ENCODE results near the gene TRIM26. TPM values are rescaled to one million over a fixed set of nuclear protein-coding genes. Genes with fewer than 3 reads are reported as not detected.
"Not testable (repeated sequence)": the region's sequence is repeated elsewhere in the genome, so short reads cannot be mapped to it uniquely, and the experiment has no call there.

TRIM26 gene
- total RNA-seq, 4 donors from 2014 or later, result 40.4 to 57.4 (median 50.7) TPM

- H3K4me3 ChIP-seq (ENCODE audit: low read depth, poor library complexity, severe bottlenecking), result no peak overlapping the region
- 90 to 91% methylated on average over 6 of the region's 6 CpGs for WGBS, 2 donors
- intact Hi-C loops (cut with DNase I; ENCODE audit: low total_unique reads), result no loop called here
- DNase-seq (ENCODE audit: low spot score in 2 of 2), result no peak
- TF ChIP-seq CTCF (IDR thresholded peaks at IDR 0.05) (no peak), POLR2A (IDR thresholded peaks at IDR 0.05) (no peak)
Observed at GRCh38 chr6:30227242-30227722, 14.1 kb upstream of the TRIM26 start.

GRCh38 chr6:30223339-30223738 is 10.1 kb upstream of the TRIM26 start:
- 86 to 87% methylated on average over 1 of the region's 1 CpG for WGBS, 2 donors
- no peak overlapping the region for H3K4me3 ChIP-seq (ENCODE audit: low read depth, poor library complexity, severe bottlenecking)
- intact Hi-C loops (cut with DNase I; ENCODE audit: low total_unique reads), result no loop called here
- TF ChIP-seq POLR2A (IDR thresholded peaks at IDR 0.05) (no peak), CTCF (IDR thresholded peaks at IDR 0.05) (no peak)
- DNase-seq (ENCODE audit: low spot score in 2 of 2), result no peak

- DNase-seq (ENCODE audit: low spot score in 2 of 2); H3K4me3 ChIP-seq (ENCODE audit: low read depth, poor library complexity, severe bottlenecking); intact Hi-C loops (cut with DNase I; ENCODE audit: low total_unique reads): not testable (repeated sequence)
- 90 to 91% methylated on average over 22 to 23 of the region's 23 CpGs for whole genome bisulfite sequencing, 2 donors
Observed at GRCh38 chr6:30221956-30222355, 8.8 kb upstream of the TRIM26 start.

GRCh38 chr6:30221395-30221794 is 8.2 kb upstream of the TRIM26 start:
- WGBS, 2 donors, result 80 to 87% methylated on average over 6 of the region's 6 CpGs
- intact Hi-C loops (cut with DNase I; ENCODE audit: low total_unique reads); DNase-seq (ENCODE audit: low spot score in 2 of 2); H3K4me3 ChIP-seq (ENCODE audit: low read depth, poor library complexity, severe bottlenecking): not testable (repeated sequence)

GRCh38 chr6:30219244-30219643 is 6.0 kb upstream of the TRIM26 start:
- TF ChIP-seq CTCF (IDR thresholded peaks at IDR 0.05) (no peak), POLR2A (IDR thresholded peaks at IDR 0.05) (no peak)
- WGBS, 2 donors, result 0% methylated on average over 1 of the region's 1 CpG
- peak in 1 of 2 donors; percentile 36 for DNase-seq (ENCODE audit: low spot score in 2 of 2)
- H3K4me3 ChIP-seq (ENCODE audit: low read depth, poor library complexity, severe bottlenecking), result no peak overlapping the region
- intact Hi-C loops (cut with DNase I; ENCODE audit: low total_unique reads), result no loop called here

- TF ChIP-seq CTCF (IDR thresholded peaks at IDR 0.05) (no peak), POLR2A (IDR thresholded peaks at IDR 0.05) (no peak)
- intact Hi-C loops (cut with DNase I; ENCODE audit: low total_unique reads), result no loop called here
- WGBS, 2 donors, result 56 to 61% methylated on average over 3 of the region's 3 CpGs
- DNase-seq (ENCODE audit: low spot score in 2 of 2), result no peak
- H3K4me3 ChIP-seq (ENCODE audit: low read depth, poor library complexity, severe bottlenecking), result no peak overlapping the region
Observed at GRCh38 chr6:30216096-30216495, 2.9 kb upstream of the TRIM26 start.

GRCh38 chr6:30214657-30214982 is 1.4 kb upstream of the TRIM26 start:
- WGBS, 2 donors, result 72 to 73% methylated on average over 14 of the region's 14 CpGs
- TF ChIP-seq CTCF (IDR thresholded peaks at IDR 0.05) (no peak), POLR2A (IDR thresholded peaks at IDR 0.05) (no peak)
- peak overlapping the region; percentile 42 for H3K4me3 ChIP-seq (ENCODE audit: low read depth, poor library complexity, severe bottlenecking)
- DNase-seq (ENCODE audit: low spot score in 2 of 2), result no peak
- intact Hi-C loops (cut with DNase I; ENCODE audit: low total_unique reads), result no loop called here

Measured in lower leg skin (tissue), 4 donors.